Chondrocyte (in vitro differentiated cells): Measurements from ENCODE around the gene COX19. TPM values are rescaled to one million over a fixed set of nuclear protein-coding genes. Genes with fewer than 3 reads are reported as not detected.

Experiments
- DNase-seq: peaks from one replicate; pipeline ENCODE4 v3.0.0; 2021; ENCODE audit warnings: mixed read lengths, low spot score
- H3K27ac Mint-ChIP-seq: one replicate; pipeline ENCODE4 v1.8.0; 2021; ENCODE audit warnings: mild to moderate bottlenecking, moderate library complexity, mixed read lengths; ENCODE audit not compliant: unreplicated experiment
- H3K27me3 Mint-ChIP-seq: 2 replicates; pipeline ENCODE4 v1.8.0; 2021; ENCODE audit warnings: low read depth, mixed read lengths
- H3K36me3 Mint-ChIP-seq: 2 replicates; pipeline ENCODE4 v1.8.0; 2021; ENCODE audit warnings: low read depth, mixed read lengths
- H3K4me1 Mint-ChIP-seq: 2 replicates; pipeline ENCODE4 v1.8.0; 2021; ENCODE audit warnings: low read depth, mild to moderate bottlenecking, mixed read lengths
- H3K4me3 Mint-ChIP-seq: one replicate; pipeline ENCODE4 v1.8.0; 2021; ENCODE audit warnings: mild to moderate bottlenecking, moderate library complexity, mixed read lengths; ENCODE audit not compliant: unreplicated experiment
- H3K9me3 Mint-ChIP-seq: 2 replicates; pipeline ENCODE4 v1.8.0; 2021; ENCODE audit warnings: low read depth, mixed read lengths
- CTCF ChIP-seq: fragments of 200-600 bp; sonication (generic); IDR thresholded peaks from 2 replicates; pipeline ENCODE4 v1.5.0; 2021; ENCODE audit warnings: antibody characterized with exemption, mild to moderate bottlenecking, moderate library complexity
- total RNA-seq: library from RNA; stranded (reverse); gene quantifications from 3 replicates; pipeline ENCODE4 v1.2.1, GENCODE V29; 2021

Gene COX19
- total RNA-seq, 1 donor from 2014 or later = 9.6 TPM

DNA sequence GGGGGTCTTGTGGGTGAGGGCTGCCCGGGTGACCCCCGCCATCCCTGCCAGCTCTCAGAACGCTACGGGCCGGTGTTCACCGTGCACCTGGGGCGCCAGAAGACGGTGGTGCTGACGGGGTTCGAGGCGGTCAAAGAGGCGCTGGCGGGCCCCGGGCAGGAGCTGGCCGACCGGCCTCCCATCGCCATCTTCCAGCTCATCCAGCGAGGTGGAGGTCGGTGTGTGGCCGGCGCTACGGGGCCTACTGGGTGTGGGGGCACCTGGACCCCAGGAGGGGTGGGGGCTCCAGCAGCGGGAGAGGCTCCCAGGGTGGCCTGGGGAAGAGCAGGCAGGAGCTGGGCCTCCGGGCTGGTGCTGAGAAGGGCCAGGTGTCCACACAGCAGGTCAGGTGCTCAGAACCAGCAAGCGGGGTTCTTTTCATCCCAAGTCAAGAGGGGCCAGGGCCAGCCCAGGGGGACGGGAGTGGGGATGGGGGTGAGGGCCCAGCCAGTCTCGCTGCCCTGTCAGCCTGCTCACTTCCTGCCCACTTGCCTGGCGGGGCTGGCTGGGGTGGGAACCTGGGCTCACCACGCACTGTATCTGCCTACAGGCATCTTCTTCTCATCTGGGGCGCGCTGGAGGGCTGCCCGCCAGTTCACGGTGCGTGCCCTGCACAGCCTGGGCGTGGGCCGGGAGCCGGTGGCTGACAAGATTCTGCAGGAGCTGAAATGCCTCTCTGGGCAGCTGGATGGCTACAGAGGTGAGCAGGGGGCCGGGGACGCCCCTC is 9.2 kb upstream of the COX19 start:
- Mint-ChIP-seq H3K36me3 (no peaks in the 10 kb centered on the region), H3K27me3 (no peaks in the 10 kb centered on the region), H3K27ac (no peak overlapping the region), H3K9me3 (no peaks in the 10 kb centered on the region), H3K4me3 (no peak overlapping the region), H3K4me1 (no peaks in the 10 kb centered on the region)
- no peak for TF ChIP-seq CTCF
- DNase-seq = peak; percentile 93

DNA sequence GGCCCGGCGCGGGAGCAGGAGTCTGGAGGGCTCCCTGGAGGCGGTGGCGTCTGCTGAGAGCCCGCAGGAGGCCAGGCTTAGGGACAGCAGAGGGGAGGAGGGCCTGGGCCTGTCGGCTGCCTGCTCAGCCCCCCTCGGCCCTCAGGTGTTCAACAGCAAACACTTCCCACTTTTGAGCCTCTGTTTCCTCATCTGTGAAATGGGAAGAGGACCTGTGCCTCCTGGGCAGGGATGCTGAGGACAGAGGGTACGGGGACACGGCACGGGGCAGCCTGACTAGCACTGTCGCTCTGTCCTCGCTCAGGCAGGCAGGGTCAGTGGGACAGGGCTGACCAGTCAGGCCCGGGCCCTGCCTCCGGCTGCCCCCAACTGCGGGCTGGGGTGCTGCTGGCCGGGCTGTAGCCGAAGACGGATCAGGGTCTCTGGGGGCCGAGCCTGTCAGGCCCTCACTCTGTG is 8.3 kb upstream of the COX19 start:
- no peaks in the 10 kb centered on the region for H3K9me3 Mint-ChIP-seq
- no peak for DNase-seq
- H3K27ac Mint-ChIP-seq = no peak overlapping the region
- no peaks in the 10 kb centered on the region for H3K36me3 Mint-ChIP-seq
- H3K4me1 Mint-ChIP-seq = no peaks in the 10 kb centered on the region
- H3K27me3 Mint-ChIP-seq = no peaks in the 10 kb centered on the region
- TF ChIP-seq CTCF = no peak
- H3K4me3 Mint-ChIP-seq = no peak overlapping the region

DNA sequence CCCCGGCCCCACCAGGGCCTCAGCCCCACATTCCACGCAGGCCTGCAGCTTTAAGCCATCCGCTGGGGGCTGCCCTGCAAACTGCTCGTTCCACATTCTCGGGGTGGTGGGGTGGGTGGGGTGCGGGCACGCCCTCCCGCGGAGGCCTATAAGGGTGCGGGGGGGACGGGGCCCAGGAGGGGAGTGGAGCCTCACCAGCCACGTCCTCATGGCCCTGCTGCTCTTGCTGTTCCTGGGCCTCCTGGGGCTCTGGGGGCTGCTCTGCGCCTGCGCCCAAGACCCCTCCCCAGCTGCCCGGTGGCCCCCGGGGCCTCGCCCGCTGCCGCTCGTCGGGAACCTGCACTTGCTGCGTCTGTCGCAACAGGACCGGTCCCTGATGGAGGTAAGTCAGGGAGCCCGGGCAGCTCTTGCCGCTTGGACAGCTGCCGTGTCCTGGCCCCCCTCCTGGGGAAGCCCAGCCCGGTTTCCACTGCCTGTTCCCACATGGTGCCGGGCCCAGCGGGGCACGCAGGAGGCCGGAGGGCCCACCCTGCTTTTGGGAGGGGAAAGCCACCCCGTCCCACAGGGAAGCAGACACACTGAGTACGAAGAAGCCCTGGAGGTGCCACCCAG is 7.8 kb upstream of the COX19 start, which contains the start of gene CYP2W1:
Gene CYP2W1, plus strand, starts transcription at position 178 of the 612 bp plus-strand sequence. Its CDS starts 31 bp downstream, at position 209.
- no peak for TF ChIP-seq CTCF
- Mint-ChIP-seq H3K36me3 (no peaks in the 10 kb centered on the region), H3K27me3 (no peaks in the 10 kb centered on the region), H3K4me1 (no peaks in the 10 kb centered on the region), H3K9me3 (no peaks in the 10 kb centered on the region), H3K4me3 (no peak within 1 kb of the TSS), H3K27ac (no peak within 1 kb of the TSS)
- DNase-seq = no peak

GRCh38 chr7:982511-983003 is 7.2 kb upstream of the COX19 start:
- no peak for TF ChIP-seq CTCF
- H3K27ac Mint-ChIP-seq = no peak overlapping the region
- no peaks in the 10 kb centered on the region for H3K4me1 Mint-ChIP-seq
- DNase-seq = no peak
- no peak overlapping the region for H3K4me3 Mint-ChIP-seq
- no peaks in the 10 kb centered on the region for H3K36me3 Mint-ChIP-seq
- no peaks in the 10 kb centered on the region for H3K9me3 Mint-ChIP-seq
- H3K27me3 Mint-ChIP-seq = no peaks in the 10 kb centered on the region

GRCh38 chr7:981793-982510 is 6.6 kb upstream of the COX19 start:
- no peak for TF ChIP-seq CTCF
- no peaks in the 10 kb centered on the region for H3K36me3 Mint-ChIP-seq
- no peaks in the 10 kb centered on the region for H3K4me1 Mint-ChIP-seq
- no peaks in the 10 kb centered on the region for H3K27me3 Mint-ChIP-seq
- DNase-seq = no peak
- H3K27ac Mint-ChIP-seq = no peak overlapping the region
- H3K4me3 Mint-ChIP-seq = no peak overlapping the region
- no peaks in the 10 kb centered on the region for H3K9me3 Mint-ChIP-seq
